GM19099 (cell line): ENCODE data around the gene STK25.

ENCODE experiments used
- POLR2A ChIP-seq: IDR thresholded peaks from 3 replicates; pipeline ENCODE4 v1.6.1; 2011; ENCODE audit warnings: low read depth; ENCODE audit not compliant: insufficient read length; ENCODE audit errors: extremely low read depth

STK25 gene

DNA sequence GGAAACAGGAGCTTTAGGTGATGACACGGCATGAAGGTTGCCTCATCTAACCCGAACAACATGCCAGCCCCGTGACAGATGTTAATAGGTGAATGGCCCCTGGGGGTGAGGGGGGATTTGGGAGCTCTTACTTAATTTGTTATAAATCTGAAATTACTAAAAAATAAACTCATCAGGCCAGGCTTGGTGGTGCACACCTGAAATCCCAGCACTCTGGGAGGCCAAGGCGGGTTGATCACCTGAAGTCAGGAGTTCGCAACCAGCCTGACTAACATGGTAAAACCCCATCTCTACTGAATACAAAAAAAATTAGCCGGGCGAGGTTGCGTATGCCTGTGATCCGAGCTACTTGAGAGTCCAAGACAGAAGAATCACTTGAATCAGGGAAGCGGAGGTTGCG is 6.1 kb downstream of the STK25 start:
- no peak for TF ChIP-seq POLR2A

DNA sequence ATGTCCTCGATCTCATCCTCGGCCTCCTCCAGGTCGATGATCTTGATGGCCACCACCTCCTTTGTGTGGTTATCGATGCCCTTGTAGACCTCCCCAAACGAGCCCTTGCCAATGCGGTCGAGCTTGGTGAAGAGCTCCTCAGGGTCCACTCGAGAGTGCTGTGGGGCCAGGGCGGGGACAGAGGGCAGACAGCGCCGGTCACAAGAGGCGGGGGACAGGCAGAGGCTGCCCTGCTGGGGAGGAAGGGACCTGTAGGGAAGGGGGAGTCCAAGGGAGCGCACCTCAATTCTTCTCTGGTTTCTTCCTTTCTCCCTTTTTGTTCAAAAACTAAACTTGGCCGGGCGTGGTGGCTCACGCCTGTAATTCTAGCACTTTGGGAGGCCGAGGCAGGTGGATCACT is 6.8 kb downstream of the STK25 start:
- TF ChIP-seq POLR2A: no peak

DNA sequence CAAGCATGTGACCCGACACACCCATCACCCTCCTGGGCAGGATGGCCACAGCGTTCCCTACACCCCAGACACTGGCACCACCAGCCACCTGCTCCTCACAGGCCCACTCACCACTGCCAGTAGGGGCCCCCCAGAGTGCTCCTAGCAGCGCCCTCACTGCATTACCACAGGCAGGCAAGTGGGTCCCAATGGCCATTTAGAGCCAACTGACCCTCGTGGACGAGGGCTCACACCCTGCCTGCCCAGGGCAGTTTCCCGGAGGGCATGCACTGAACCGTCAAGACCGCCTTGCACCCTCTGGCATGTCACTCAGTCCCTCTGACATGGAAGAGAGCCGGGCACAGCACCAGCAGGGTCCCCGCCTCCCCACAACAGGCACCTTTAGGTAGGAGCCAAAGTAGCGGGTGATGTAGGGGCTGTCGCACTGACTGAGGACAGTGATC is 7.3 kb downstream of the STK25 start:
- TF ChIP-seq POLR2A: no peak

DNA sequence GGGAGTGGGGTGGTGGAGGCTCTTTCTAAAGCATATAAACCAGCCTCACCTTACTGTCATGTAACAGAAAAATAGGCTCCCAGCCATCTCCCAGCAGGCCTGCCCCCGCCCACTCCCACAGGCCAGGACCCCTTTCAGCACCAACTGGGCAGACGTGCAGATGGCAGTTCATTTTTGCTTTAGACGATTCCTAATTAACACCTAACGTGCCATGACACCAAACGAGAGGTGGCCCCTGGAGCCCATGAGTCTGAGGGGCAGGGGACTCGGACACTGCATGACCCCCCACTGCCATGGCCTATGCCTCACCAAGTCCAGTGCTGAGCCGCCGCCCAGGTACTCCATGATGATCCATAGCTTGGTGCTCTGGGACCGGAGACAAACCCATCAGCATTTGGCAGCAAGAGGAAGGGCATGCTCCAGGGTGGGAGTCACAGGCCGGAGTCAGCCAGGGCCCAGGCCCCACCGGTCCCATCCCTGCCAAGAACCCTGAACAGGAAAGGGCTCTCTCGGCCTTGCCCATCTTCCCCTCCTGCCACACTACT is 7.9 kb downstream of the STK25 start:
- no peak for TF ChIP-seq POLR2A

DNA sequence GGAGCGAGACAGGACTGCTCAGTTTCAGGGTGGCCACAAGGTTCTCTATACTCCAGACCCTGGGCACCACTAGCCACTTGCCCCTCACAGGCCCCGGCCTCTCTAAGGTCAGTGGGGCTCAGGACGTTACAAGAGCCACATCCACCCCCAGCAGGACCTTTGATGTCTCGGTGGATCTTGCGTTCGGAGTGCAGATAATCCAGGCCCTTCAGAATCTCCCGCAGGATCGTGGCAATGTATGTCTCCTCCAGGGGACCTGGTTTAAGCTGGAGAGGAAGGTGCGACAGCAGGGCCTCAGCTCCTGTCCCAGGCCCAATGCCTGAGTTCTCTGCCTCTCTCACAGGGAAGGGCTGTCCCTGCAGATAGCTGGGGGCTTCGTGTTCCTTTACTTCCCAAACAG is 8.4 kb downstream of the STK25 start:
- TF ChIP-seq POLR2A: no peak

DNA sequence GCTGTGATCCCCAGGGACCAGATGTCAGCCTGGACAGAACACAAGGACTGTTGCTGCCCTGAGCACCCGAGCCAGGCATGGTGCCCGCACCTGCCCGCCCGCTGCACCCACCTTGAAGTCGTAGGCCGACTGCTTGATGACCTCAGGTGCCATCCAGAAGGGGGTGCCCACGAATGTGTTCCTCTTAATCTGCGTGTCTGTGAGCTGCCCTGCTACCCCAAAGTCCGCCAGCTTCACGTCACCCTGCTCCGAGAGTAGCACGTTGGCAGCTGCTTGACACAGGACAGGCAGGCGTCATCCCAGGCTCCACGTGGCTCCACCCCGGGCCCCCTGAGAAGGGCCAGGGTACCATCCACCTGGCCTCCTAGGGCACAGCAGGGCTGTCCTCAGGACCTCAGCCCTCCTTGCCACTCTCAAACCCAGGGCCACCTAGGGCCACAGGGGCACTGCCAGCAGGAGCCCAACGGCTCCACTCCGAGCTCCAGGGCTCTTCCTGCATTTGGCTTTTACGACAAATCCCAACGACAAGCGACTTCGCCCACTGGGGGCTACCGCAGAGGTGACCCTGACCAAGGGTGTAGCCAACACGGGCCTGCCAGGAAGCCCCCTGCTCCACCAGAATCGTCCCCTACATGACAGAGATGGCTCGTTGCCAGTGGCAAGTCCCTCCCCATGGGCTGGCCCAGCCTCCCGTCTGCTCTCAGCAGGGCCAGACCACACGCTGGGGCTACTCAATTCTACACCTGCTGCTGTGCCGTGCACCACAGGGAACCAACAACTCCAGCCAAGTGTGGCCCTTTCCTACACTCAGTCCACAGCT is 9.0 kb downstream of the STK25 start:
- no peak for TF ChIP-seq POLR2A

DNA sequence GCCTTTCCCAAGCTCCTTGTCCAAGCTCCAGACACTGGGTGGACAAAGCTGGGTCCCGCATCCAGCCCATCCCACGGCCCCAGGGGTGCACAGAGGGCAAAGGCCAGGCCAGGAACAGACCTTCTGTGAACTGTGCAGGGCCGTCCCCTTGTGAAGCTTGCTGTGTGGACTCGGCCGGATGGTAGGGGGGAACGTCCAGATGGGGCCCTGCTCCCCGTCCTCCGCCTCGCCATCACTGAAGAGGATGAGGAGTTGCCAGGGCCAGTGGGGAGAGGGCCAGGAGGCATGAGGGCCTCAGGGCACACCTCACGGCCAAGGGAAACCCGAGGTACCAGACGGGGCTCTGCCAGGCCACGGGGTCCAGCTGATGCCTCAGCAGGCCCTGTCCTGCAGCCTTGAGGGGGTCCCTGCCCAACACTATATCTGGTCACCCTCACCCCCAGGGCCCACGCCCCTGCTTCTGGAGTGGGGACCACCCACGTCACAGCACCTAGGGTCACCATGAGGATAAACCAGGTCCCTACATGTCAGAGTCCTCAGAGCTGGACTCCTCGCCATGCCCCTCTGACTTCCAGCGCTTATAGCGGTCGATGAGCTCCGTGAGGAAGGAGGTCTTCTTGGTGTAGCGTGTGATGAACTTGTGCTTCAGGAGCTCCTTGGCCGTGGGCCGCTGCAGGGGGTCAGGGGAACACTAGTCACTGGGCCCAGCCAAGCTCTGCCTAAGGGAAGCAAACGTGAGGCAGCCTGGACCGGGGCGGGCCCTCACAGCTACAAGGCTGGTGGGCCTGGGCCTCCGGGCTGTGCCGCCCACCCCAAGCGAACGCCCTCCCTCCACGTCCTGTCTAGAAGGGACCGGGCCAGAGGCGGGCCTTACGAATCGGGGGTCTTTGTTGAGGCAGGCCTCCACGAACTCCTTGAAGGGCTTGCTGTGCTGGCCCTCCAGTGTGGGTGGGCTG is 10.0 kb downstream of the STK25 start:
- TF ChIP-seq POLR2A: no peak

DNA sequence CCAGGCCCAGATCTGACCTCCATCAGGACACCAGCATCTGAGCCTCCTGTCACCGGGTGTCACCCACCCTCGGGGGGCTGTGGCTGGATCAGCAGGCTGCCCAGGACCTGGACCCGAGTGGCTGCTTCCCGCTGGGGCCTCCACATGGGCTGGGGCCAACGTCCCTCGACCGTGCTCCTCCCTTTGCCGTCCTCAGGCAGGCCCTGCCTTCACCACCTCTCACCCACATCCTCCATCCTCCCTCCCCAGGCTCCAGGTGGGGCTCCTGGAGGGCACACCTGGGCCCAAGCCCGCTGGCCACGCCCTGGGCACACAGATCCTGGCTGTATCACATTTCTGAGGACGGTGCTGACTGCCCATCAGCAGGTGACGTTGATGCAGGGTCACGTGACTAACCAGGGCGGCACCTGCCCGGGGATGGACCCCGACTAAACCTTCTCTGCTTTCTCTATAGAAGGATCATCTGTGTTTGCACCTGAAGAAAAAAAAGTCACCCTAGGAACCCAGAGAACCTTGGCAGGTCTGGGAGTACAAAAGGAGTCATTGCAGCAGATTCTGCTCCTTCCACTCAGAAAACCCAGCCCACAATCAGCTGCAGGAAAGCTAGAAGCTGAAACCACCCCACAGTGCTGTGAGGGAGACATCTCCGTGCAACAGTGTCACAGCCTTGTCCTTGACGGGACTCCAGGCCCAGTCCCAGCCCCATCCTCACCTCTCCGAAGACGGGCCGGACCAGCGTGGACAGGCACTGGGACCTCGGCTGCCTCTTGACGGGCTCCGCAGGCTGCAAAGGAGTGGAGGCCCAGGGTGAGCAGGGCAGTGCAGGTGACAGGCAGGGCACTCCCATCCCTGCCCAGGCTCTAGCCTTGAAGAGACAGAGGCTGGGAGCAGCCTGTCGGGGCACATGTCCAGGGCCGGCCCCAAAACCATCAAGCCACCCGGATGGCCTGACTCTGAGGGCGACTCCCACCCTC is 11.2 kb downstream of the STK25 start:
- TF ChIP-seq POLR2A: no peak

DNA sequence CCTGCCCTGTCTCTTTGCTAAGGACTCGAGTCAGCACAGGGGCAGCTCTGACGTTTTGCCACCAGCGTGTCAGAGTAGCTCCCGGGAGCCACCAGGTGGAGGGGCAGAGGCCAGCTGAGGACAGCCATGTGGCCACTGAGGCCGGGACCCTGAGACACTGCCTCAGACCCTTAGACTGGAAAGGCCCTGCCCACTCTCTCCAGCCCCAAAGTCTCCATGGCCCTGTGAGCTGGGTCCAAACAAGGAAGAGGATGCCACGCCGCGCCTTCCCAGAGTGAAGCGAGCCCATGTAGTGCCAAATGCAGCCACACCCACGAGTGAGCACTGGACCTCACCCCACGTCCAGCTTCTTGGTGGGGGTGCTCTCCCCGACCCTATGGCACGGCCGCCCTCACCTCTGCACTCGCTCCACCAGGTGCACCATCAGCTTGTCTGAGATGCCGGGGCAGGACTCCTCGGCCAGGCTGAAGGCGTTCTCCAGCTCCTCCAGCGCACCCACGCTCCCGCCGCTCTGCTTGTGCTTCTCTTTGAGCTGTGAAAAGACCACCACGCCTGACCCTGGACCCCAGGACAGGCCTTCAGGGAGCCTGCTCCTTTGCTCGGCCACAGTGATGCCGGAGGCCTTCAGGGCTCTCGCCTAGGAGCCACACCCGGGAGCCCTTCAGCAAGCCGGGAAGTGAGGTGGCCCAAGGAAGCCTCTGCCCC is 12.2 kb downstream of the STK25 start:
- TF ChIP-seq POLR2A: no peak

DNA sequence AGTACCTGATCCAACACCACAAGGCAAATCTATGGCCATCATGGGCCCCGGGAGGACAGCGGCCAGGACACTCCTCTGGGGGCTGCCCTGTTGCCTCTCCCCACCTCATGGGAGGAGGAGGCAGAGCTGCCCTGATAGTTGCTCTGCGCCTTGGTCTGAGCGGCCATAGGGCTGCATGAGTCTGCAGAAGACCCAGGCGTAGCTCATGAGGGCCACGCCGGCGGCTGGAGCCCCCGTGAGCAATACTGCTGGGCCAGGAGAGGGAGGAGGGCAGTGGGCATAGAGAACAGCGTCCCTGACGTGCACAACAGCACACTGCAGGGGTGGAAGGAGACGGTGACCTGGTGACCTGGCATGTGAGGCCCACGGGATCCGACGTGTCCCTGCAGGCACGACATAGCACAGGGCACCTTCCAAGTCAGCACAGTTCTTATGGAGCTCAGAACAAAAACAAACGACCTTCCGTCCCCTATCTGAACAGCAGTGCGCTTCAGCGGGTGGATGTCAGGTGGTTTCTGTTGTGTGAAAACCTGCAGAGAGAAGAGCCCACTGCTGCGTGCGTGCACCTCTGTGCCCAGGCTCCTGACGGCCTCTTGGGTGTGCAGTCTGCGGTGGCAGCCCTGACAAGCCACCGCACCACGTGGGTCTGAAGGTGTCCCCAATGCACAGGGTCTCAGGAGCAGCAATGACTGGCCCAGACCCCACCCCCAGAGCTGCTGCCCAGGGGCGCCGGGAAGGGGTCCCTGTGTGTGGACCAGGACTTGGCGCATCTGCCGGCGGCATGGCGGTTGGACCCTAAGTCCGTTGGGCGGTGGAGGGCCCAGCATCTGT is 13.0 kb downstream of the STK25 start:
- no peak for TF ChIP-seq POLR2A

DNA sequence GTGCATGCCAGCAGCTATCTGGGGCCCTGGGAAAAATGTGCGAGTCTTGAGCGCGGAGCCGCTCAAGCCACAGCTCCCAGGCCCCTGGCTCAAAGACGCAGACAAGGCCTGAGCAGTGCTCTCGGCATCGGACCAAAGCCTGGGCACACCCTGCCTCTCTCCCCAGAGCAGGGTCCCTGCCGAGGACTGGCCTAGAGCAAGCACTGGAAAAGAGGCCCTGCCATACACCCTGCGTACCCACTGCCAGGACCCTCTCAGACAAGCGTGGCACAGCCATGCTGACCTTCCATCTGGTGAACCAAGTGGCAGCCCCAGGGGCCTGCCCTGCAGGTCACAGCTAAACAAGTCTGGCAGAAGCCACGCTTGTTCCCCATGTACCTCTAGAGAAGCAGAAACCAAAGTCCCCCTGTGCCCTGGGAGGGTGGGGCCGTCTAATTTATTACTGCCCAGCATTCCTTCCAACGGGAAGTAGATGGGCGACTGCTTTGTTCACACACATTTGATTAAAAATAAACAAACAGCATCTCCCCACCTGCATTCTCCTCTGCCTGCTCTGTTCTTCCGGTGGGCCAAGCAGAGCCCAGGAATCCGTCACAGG is 14.0 kb downstream of the STK25 start:
- no peak for TF ChIP-seq POLR2A

DNA sequence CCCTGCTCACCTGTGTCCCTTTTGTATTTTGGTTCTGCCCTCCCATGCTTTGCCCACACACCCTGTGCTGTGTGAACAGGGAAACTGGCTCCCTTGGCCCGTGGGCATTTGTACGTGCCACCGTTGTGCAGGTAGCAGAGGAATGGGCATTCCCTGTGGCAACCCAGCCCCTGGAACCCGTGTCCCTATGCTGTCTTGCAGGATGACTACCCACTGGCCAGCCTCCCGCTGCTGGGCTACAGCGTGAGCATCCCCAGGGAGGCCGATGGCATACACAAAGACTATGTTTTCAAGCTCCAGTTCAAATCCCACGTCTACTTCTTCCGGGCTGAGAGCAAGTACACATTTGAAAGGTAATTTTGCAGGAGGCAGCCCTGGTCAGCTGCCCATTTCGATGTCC is 15.3 kb downstream of the STK25 start:
- no peak for TF ChIP-seq POLR2A

DNA sequence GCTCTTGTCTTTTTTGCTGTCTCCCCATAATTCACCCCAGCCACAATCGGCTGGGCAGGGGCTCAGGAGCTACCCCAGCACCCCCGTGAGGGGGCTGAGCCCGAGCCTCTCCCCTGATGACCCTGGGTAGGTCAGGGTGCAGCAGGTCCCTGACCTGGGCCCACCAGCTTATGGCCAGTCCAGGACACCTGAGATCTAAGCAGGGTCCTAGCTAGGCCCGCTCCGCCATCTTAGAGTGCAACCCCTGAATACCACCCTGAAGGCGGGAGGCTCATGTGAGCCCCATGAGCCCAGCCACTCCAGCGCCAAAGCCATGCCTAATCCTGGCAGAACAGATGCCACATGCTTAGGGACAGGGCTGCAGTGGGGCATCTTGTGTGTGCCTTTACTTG is 16.2 kb downstream of the STK25 start:
- TF ChIP-seq POLR2A: no peak
